ENCODE data around the gene RND3.

RND3 gene

DNA sequence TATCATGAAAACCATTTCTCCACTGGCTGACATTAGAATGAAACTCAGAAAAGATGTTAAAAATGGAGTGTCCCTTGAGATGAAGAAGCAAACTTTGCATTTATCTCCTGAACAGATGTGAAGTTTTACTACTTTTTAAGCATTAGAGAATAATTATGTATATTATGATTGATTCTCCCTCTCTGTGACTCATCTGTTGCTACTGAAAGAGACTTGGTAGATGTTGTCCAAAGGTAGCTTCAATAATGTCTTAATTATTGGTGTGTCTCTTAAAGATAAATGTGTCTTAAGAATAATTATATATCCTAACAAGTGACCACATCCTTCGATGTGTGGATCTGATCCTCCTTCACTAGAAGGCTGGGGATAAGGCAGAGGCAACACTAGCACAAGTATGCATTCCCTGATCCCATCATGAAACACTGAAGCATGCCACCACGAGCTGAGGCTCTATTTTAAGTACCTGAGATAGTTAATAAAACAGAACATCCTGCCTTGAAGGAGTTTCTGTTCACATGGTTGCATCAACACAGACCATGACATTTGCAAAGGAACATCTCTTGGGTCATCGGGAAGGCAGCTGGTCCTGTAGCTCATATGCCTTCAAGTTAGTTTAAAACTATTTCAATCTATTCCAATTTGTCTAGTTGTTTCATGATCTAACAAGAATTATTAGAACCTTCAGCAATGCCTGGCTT is 15.5 kb downstream of the RND3 start:
- ATAC-seq: no peak
- Mint-ChIP-seq H3K27ac (no peak overlapping the region), H3K4me1 (no peaks in the 10 kb centered on the region), H3K27me3 (no peaks in the 10 kb centered on the region), H3K9me3 (peaks cover 0 to 6% of the 10 kb centered on the region in 2 donors), H3K4me3 (no peak overlapping the region)
- no peak for DNase-seq

DNA sequence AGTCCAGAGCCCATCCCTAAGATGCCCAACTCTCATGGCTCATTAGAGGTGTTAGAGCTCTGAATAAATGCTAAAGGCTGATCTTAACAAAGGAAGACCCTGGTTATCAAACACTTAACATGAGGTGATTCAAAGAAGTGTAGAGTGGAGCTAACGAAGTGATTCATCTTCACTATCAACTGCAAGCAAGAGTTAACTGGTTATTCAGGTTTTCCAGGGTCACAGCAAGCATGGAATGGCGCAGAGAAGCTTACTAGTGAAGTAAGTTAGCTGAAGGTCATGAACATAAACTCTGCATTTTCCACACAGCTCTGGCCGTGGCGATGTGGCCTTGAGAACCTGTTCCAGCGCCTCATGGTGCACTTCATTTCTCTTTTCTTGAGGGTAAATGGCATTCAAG is 17.0 kb downstream of the RND3 start:
- ATAC-seq (no peak), DNase-seq (no peak)
- no peaks in the 10 kb centered on the region for H3K27me3 Mint-ChIP-seq
- no peak overlapping the region for H3K27ac Mint-ChIP-seq
- no peak overlapping the region for H3K4me3 Mint-ChIP-seq
- no peaks in the 10 kb centered on the region for H3K4me1 Mint-ChIP-seq
- H3K9me3 Mint-ChIP-seq: peaks cover 0 to 6% of the 10 kb centered on the region in 2 donors

DNA sequence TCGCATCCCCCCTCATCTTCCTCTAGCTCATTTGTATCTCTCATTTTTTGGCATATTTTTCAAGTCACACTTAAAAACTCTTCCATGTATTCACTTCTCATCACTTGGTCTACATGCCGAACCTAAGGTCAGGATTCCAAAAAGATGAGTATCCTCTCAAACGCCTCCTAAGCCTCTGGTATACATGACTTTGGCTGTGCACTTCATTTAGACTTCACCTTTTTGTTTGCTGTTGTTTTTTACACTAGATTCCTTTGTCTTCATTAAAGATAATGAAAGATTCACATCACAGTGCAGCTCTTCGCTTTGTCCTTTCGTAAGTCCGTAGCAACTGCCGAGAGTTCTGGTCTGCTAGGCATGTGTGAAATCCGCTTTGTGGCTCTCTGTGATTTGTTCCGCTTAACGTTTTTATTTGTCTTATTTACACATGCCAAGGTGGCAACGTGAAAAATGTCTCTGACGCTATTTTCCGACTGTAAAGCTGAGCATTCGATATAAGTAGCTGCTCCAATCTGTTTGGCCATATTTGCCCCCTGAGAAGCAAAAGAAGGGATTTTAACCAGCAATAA is 17.7 kb downstream of the RND3 start:
- DNase-seq (no peak), ATAC-seq (no peak)
- Mint-ChIP-seq H3K9me3 (peaks cover 0 to 6% of the 10 kb centered on the region in 2 donors), H3K4me3 (no peak overlapping the region), H3K27me3 (no peaks in the 10 kb centered on the region), H3K27ac (no peak overlapping the region), H3K4me1 (no peaks in the 10 kb centered on the region)

DNA sequence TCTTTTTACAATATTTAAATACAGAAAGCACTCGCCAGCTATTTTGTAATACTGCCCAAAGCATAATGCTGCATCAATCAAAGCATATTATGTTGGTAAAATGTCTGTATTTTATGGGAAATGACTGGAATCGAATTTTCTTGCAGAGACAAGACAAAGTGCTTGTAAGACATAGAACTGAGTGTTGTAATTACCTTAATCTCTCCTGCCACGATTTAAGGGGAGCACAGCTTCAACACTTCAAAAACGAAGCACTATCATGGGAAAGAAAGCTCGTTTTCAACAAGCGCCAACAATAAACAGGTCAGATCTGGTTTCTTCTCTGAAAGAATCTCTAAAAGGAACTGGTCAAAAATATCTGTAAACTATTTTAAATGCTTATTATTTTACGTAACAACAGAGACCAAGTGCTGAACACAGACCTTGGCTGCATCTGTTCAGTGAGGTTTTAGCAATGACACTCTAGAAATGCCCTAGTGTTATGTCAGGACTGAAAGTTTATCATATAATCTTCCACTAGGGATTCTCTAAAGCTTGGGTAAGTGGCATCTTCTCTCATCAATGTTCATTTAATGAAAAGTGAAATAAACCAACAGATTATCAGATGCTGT is 19.0 kb downstream of the RND3 start:
- no peaks in the 10 kb centered on the region for H3K9me3 Mint-ChIP-seq
- H3K27me3 Mint-ChIP-seq: no peaks in the 10 kb centered on the region
- H3K4me3 Mint-ChIP-seq: no peak overlapping the region
- no peak for ATAC-seq
- H3K27ac Mint-ChIP-seq: no peak overlapping the region
- DNase-seq: no peak
- H3K4me1 Mint-ChIP-seq: no peaks in the 10 kb centered on the region

DNA sequence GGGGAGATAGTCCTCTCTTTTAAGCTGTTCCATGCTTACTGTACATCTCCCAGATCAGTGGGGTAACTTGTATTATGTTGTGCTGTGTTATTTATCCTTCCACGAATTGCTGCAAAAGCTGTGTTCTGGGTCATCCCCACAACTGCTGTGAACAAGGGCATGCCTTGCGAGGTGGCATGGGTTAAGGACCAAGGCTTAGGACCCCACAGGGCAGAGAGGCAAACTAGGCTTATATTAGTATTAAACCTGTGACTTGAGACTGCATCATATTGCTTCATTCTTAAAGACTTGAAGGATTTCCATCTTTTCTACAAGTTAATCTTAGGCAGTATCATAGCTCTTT is 19.9 kb downstream of the RND3 start:
- DNase-seq (no peak), ATAC-seq (no peak)
- H3K4me1 Mint-ChIP-seq: no peaks in the 10 kb centered on the region
- H3K27ac Mint-ChIP-seq: no peak overlapping the region
- no peaks in the 10 kb centered on the region for H3K27me3 Mint-ChIP-seq
- H3K9me3 Mint-ChIP-seq: no peaks in the 10 kb centered on the region
- H3K4me3 Mint-ChIP-seq: no peak overlapping the region

DNA sequence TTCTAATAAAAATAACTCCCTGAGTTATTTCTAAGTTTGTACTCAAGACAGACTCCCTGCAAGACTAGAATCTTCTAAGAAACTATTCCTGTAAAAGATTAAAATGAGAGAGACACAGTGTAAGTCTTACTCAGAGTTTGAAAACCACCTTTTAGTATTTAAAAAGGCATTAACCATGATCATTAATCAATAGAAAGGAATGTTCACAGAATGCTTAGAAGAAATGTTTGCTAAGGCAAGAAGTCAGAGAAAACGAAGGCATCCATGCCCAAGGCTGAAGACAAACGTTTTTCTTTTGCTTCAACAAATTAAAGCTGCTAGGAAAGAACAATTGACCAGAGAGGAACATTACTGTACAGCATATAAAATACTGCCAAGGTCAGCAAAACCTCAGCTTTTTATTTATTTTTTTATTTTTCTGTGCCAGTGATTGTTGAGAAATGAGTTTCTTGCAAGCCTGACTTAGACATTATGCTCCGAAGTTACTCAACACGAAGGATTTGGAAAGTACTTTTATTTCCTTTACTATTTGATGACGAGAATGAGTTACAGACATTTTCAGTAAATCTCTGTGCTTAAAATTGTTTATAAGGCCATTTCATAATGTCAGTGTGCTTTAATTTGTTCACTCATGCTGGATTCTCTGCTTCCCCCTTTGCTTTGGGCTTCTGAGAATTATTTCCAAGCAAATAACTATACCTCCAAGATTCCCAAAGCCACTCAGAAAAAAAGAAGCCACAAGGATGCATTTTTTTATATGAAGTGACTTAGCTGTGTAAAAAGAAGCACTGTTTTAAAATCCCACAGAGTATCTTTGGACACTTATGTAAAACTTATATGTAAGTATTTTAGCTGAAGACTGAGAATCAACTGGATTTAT is 20.5 kb downstream of the RND3 start:
- Mint-ChIP-seq H3K4me3 (no peak overlapping the region), H3K27me3 (no peaks in the 10 kb centered on the region)
- DNase-seq: no peak

DNA sequence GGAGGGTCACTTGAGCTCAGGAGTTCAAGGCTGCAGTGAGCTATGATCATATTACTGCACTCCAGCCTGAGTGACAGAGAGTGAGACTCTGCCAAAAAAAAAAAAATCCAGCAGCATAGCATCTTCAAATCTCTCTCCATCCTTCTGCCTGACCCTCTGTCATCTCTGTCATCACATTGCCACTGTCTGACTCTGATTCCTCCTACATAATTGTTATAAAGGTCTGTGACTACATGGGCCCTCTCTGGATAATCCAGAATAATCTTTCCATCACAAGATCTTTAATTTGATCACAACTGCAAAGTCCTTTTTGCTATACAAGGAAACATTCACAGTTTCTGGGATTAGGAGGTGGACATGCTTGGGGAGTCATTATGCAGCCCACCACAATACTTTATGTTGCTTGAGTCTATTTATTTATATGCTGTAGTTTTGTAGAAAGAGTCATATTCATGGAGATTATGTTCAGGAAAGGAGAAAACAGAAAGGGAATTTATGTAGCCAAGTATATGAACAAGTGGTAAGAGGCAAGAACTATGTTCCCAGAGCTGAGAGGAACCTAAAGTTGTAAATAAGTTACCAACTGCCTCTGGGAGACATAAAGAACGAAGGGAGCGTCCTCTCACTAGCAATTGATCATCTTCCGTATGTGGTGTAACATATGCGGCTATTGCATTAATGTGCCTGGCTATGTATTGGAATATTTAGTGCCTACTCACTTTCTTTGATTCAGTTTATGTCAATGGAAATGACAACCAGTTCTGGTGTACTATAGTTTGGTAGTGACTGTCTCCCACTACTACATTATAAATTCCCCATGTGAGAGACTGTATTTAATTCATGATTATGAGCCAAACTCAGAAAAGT is 21.5 kb downstream of the RND3 start:
- no peak overlapping the region for H3K27ac Mint-ChIP-seq
- H3K4me1 Mint-ChIP-seq: no peaks in the 10 kb centered on the region
- DNase-seq (no peak), ATAC-seq (no peak)
- no peaks in the 10 kb centered on the region for H3K9me3 Mint-ChIP-seq
- no peak overlapping the region for H3K4me3 Mint-ChIP-seq
- no peaks in the 10 kb centered on the region for H3K27me3 Mint-ChIP-seq

More for the DNA sequence above, 20.5 kb downstream of the RND3 start:
- Mint-ChIP-seq H3K9me3 (no peaks in the 10 kb centered on the region), H3K27ac (no peak overlapping the region), H3K4me1 (no peaks in the 10 kb centered on the region)
- no peak for ATAC-seq

DNA sequence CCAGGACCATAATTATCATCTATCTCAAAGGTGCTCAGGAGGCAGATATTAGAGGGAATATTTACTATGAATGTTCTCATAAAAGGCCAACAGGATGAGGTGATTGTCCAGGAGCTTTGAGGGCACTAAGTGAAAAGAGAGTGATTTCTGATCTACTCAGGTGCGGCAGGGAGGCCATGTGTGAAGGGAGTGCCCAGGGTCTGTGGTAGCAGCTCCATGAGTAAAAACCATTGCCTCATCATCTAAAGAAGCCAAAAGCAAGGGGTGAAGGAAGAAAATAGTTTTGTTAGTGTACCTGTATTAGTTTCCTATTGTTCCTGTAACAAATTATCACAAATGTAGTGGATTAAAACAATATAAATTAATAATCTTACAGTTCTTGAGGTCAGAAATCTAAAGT is 22.5 kb downstream of the RND3 start:
- DNase-seq (no peak), ATAC-seq (no peak)
- H3K27ac Mint-ChIP-seq: no peak overlapping the region
- H3K9me3 Mint-ChIP-seq: no peaks in the 10 kb centered on the region
- no peaks in the 10 kb centered on the region for H3K4me1 Mint-ChIP-seq
- H3K4me3 Mint-ChIP-seq: no peak overlapping the region
- H3K27me3 Mint-ChIP-seq: no peaks in the 10 kb centered on the region

DNA sequence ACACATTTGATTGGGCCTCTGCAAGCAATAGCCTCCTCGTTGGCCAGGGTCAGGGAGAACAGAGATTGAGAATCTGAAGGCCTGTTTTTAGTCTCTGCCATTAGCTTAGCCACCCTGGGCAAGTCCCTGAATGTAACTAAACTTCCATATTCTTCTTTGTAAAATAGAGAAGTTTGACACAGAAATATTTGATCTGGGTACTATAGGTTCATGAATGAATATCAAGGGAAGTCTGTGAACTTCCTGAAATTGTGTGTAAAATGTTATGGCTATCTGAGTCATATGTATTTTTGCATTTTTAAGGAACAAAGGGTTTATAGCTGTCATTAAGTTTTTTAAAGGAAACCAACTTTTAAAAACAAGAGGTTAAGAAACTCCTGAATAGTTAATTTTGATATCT is 23.2 kb downstream of the RND3 start:
- H3K4me3 Mint-ChIP-seq: no peak overlapping the region
- no peaks in the 10 kb centered on the region for H3K4me1 Mint-ChIP-seq
- no peaks in the 10 kb centered on the region for H3K9me3 Mint-ChIP-seq
- DNase-seq (no peak), ATAC-seq (no peak)
- no peaks in the 10 kb centered on the region for H3K27me3 Mint-ChIP-seq
- no peak overlapping the region for H3K27ac Mint-ChIP-seq

DNA sequence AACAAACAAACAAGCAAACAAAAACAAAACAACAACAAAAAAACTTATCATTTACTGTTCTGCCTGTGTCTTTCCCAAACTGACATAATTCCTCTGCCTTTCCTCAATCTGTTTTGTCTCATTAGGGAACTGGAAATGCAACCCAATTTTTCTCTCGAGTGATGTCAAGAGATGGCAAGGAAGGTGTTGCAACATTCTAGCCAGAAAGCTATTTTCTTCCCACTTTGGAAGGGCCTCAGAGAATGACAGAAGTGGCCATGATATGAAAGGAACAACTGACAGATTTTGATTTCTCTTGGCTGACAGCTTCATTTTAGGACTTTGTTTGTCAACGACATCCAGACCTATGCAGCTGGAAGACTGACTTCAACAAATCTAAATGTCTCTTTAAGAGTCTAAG is 24.7 kb downstream of the RND3 start:
- no peak for DNase-seq
- H3K4me3 Mint-ChIP-seq: no peak overlapping the region
- H3K27ac Mint-ChIP-seq: no peak overlapping the region
- ATAC-seq: no peak
- H3K27me3 Mint-ChIP-seq: no peaks in the 10 kb centered on the region
- no peaks in the 10 kb centered on the region for H3K4me1 Mint-ChIP-seq
- H3K9me3 Mint-ChIP-seq: no peaks in the 10 kb centered on the region

DNA sequence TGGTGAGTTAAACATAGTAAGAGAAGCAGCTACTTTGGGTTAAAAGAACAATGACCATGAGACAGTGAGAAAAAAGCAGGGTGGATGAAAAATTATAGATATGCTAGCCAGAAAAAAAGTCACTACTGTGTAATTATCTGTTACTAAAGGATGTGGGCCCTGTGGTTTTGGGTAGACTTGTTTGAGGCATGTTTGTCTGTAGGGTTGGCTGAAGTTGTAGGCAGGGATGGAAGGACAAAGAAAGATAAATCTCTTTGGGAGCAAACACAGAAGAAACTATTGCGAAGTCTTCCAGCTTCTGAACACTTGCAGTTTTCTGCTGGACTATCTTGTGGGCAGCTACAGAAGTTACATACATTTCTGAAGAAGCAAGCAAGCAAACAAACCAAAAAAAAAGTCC is 28.2 kb downstream of the RND3 start:
- no peak overlapping the region for H3K4me3 Mint-ChIP-seq
- H3K27me3 Mint-ChIP-seq: no peaks in the 10 kb centered on the region
- no peaks in the 10 kb centered on the region for H3K4me1 Mint-ChIP-seq
- peaks cover 0 to 5% of the 10 kb centered on the region in 2 donors for H3K9me3 Mint-ChIP-seq
- DNase-seq (no peak), ATAC-seq (no peak)
- peak overlapping the region in 1 of 2 donors; percentile 43 for H3K27ac Mint-ChIP-seq

DNA sequence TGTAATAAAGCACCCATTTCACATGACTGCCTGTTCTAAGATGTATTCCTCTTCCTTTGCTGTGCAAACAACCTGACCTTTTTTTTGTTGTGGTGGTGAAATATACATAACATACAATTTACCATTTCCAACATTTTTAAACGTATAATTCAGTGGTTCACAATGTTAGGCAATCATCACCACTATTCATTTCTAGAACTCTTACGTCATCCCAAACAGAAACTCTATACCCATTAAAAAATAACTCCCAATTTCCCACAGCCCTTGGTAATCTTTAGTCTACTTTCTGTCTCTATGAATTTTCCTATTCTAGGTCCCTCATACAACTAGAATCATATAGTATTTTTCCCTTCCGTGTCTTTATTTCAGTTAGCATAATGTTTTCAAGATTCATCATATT is 36.7 kb downstream of the RND3 start:
- DNase-seq (no peak), ATAC-seq (no peak)
- no peaks in the 10 kb centered on the region for H3K27me3 Mint-ChIP-seq
- no peak overlapping the region for H3K27ac Mint-ChIP-seq
- H3K4me3 Mint-ChIP-seq: no peak overlapping the region
- no peaks in the 10 kb centered on the region for H3K9me3 Mint-ChIP-seq
- H3K4me1 Mint-ChIP-seq: no peaks in the 10 kb centered on the region

DNA sequence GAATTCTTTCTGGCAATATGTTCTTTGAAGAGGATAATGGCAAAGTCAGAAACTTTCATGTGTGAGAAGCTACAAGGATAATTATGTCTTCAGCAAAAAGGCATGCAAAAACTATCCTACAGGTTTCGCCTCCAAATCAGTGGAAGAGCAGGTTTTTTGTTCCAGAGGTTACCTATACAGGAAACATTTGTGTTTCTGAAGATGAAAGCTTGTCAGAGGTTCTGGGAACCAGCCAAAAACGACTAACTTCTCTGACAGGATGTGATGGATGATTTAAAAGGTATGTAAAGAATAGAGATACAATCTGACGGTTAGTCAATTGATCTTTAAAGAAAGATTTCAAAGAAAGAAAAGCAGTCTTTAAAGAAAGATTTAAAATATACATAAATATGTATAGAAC is 37.6 kb downstream of the RND3 start:
- H3K27ac Mint-ChIP-seq: no peak overlapping the region
- ATAC-seq: no peak

DNA sequence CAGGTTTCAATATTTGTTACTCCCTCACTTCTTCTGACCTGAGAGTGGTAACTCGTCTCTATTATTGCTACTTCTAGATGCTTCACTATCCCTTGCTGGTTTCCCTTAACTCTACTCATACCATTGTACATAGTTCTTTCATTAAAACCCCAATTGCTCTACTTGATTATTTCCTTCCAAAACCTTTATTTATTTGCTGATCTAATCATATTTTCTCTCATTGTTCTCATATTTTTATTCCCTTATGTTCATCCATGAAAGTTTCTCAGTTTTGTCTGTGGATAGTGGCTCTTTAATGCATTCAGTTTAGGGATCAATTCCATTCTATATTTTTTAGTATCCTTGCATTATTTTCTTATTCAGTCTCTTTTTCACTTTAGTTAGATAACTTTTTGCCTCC is 42.1 kb downstream of the RND3 start:
- ATAC-seq (no peak), DNase-seq (no peak)
- Mint-ChIP-seq H3K9me3 (peaks cover 0 to 6% of the 10 kb centered on the region in 2 donors), H3K27ac (no peak overlapping the region), H3K4me3 (no peak overlapping the region), H3K27me3 (no peaks in the 10 kb centered on the region), H3K4me1 (no peaks in the 10 kb centered on the region)

More for the DNA sequence above, 37.6 kb downstream of the RND3 start:
- Mint-ChIP-seq H3K4me1 (no peaks in the 10 kb centered on the region), H3K9me3 (peaks cover 0 to 6% of the 10 kb centered on the region in 2 donors), H3K4me3 (no peak overlapping the region), H3K27me3 (no peaks in the 10 kb centered on the region)
- no peak for DNase-seq

DNA sequence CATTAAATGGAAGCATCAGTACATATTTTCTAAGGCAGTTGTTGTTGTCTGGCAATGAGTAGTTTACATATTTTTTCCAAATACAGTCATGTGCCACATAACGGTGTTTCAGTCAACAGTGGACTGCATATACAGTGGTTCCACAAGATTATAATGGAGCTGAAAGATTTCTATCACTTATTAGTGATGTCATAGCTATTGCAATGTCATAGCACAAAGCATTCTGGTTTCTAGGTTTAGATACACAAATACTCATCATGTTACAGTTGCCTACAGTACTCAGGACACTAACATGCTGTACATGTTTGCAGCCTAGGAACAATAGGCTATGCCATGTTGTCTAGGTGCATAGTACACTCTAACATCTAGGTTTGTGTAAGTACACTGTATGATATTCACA is 45.0 kb downstream of the RND3 start:
- Mint-ChIP-seq H3K9me3 (peaks cover 2 to 7% of the 10 kb centered on the region in 2 donors), H3K4me1 (no peaks in the 10 kb centered on the region), H3K27me3 (no peaks in the 10 kb centered on the region), H3K27ac (no peak overlapping the region), H3K4me3 (no peak overlapping the region)
- DNase-seq (no peak), ATAC-seq (no peak)

All from stimulated activated naive CD8-positive, alpha-beta T cell treated with anti-CD3 and anti-CD28 coated beads, Interleukin-15, amount 100 ng/mL, for 72 hours (primary cell).